Measurements from ENCODE around the gene ADSS1. TPM values are rescaled to one million over a fixed set of nuclear protein-coding genes. Genes with fewer than 3 reads are reported as not detected.

ADSS1 gene
- total RNA-seq, 1 donor from 2014 or later, result 10.3 TPM

DNA sequence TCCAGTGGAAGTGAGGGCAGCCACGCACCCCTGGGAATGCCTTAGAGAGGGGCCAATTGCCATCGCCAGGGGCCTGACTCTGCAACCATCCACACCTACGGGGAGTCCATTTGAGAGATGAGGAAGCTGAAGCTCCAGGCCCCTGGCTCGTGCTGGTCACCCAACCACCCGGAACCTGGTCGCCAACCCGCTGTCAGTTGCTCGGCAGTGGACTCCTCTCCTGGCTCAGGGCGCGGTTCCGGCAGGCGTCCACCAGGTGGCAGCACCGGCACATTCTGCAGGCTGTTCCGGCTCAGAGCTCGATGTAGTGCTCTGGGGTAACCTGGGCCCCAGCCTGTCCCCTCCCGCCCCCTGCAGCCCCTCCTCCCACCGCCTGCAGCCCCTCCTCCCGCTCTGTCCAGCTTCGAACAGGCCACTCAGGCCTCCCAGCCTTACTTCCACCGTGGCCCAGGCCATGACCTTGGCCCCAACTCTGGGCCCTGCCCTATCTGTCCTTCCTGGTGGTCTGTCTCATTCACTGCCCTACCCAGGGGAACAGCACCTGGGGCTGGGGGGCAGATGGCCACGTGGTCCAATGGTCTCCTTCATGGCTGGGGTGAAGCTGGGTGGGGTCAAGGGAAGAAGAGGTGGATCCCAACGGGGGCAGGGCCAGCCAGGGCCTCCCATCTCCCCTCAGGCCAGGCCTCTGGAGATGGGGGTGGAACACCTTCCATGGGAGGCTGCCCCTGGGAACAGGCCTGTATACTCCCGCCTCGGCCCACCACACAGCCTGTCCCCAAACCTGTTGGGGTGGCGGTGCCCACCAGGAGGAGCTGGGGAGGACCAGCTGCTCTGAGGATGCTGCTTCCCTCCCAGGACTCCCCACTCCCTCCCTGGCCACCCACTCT lies 44.7 kb downstream of the ADSS1 start:
- Histone ChIP-seq H3K4me1 (peaks cover 11% of the 10 kb centered on the region), H3K9me3 (no peaks in the 10 kb centered on the region), H3K27ac (peak overlapping the region; percentile 14), H3K27me3 (no peaks in the 10 kb centered on the region), H3K36me3 (peaks cover 0 to 18% of the 10 kb centered on the region in 2 donors), H3K4me3 (no peak overlapping the region)
- intact Hi-C loops (cut with DNase I), result loop anchor here (1.0 kb wide), 1 partner anchor 57 kb away; no protein-coding TSS in a partner anchor
- TF ChIP-seq POLR2AphosphoS5 (IDR thresholded peaks at IDR 0.05; ENCODE audit: insufficient read depth in 1 of 2, low read depth in 1 of 2) (peak in 1 of 2 donors; percentile 27), POLR2A (IDR thresholded peaks at IDR 0.05) (no peak)
- TF ChIP-seq, protein P1, sequence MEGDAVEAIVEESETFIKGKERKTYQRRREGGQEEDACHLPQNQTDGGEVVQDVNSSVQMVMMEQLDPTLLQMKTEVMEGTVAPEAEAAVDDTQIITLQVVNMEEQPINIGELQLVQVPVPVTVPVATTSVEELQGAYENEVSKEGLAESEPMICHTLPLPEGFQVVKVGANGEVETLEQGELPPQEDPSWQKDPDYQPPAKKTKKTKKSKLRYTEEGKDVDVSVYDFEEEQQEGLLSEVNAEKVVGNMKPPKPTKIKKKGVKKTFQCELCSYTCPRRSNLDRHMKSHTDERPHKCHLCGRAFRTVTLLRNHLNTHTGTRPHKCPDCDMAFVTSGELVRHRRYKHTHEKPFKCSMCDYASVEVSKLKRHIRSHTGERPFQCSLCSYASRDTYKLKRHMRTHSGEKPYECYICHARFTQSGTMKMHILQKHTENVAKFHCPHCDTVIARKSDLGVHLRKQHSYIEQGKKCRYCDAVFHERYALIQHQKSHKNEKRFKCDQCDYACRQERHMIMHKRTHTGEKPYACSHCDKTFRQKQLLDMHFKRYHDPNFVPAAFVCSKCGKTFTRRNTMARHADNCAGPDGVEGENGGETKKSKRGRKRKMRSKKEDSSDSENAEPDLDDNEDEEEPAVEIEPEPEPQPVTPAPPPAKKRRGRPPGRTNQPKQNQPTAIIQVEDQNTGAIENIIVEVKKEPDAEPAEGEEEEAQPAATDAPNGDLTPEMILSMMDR (IDR thresholded peaks at IDR 0.05), result peak; percentile 57 to 95 (median 83)
- no peak for DNase-seq (ENCODE audit: extremely low spot score in 2 of 2)

DNA sequence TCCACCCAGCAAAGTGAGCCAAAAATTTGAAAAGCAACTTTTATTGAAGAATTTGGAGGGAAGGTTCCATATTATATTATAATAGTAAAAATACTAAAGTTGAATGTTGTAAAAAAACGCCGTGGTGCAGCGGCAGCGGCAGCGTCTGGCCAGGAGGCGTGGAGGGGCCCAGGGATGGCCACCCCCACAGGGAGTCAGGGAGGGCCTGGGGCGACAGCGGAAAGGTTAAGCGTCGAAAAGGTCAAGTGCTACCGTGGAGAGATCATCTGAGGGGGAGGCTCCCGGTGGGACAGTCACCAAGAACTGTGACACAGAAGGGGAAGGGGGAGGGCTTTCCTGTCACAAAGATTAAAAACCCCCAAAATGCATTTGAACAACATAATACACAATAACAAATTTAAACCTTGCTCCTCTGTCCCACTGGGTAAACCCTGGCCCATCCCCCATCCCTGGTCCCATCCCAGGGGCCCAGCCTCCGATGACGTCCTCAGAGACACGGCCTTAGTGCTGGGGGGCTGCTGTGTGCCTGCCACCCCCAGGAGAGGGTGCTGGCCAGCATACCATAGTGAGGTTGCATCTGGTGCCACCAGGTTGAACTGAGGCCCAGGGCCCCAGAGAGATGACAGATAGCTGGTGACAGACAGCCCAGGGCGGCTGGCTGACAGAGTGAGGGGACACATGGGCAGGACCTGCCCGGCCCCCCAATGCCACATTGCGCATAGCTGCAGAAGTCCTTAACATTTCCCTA lies 45.5 kb downstream of the ADSS1 start:
- no peak overlapping the region for H3K4me3 ChIP-seq
- no peaks in the 10 kb centered on the region for H3K27me3 ChIP-seq
- peaks cover 13% of the 10 kb centered on the region for H3K4me1 ChIP-seq
- peaks cover 0 to 18% of the 10 kb centered on the region in 2 donors for H3K36me3 ChIP-seq
- peak overlapping the region; percentile 14 for H3K27ac ChIP-seq
- no peak for DNase-seq (ENCODE audit: extremely low spot score in 2 of 2)
- no peaks in the 10 kb centered on the region for H3K9me3 ChIP-seq
- TF ChIP-seq, protein P1 (IDR thresholded peaks at IDR 0.05), result no peak
- TF ChIP-seq POLR2AphosphoS5 (IDR thresholded peaks at IDR 0.05; ENCODE audit: insufficient read depth in 1 of 2, low read depth in 1 of 2) (peak in 1 of 2 donors; percentile 5), POLR2A (IDR thresholded peaks at IDR 0.05) (no peak)
- intact Hi-C loops (cut with DNase I), result no loop called here

DNA sequence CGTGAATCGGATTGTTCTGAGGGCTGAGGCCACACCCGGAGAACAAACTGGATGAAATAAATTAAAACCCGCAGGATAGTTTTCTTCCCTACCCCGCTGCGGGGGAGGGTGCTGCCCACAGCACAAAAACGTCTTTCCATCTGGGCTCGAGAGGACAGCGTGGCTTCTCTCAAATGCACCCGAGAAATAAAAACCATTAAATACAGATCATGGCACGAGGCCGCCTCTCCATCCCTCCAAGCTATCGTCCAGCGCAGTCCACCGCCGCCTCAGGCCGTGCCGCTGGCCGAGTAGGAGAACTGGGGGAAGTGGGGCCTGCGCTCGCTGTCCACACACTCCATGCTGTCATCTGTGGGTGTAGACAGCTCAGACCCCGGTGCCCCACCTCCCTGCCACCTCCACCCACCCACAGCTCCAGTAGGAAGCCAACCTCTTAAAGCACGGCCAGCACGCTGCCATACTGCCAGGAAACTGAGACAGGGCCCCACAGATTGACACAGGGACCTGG lies 46.1 kb downstream of the ADSS1 start:
- no peak for DNase-seq (ENCODE audit: extremely low spot score in 2 of 2)
- no peak overlapping the region for H3K27ac ChIP-seq
- intact Hi-C loops (cut with DNase I), result no loop called here
- H3K4me1 ChIP-seq, result peaks cover 20% of the 10 kb centered on the region
- TF ChIP-seq, protein P1 (IDR thresholded peaks at IDR 0.05), result no peak
- no peak for TF ChIP-seq POLR2AphosphoS5 (IDR thresholded peaks at IDR 0.05; ENCODE audit: insufficient read depth in 1 of 2, low read depth in 1 of 2)
- TF ChIP-seq POLR2A (IDR thresholded peaks at IDR 0.05), result no peak
- no peaks in the 10 kb centered on the region for H3K9me3 ChIP-seq
- peaks cover 0 to 18% of the 10 kb centered on the region in 2 donors for H3K36me3 ChIP-seq
- H3K27me3 ChIP-seq, result no peaks in the 10 kb centered on the region
- H3K4me3 ChIP-seq, result no peak overlapping the region

DNA sequence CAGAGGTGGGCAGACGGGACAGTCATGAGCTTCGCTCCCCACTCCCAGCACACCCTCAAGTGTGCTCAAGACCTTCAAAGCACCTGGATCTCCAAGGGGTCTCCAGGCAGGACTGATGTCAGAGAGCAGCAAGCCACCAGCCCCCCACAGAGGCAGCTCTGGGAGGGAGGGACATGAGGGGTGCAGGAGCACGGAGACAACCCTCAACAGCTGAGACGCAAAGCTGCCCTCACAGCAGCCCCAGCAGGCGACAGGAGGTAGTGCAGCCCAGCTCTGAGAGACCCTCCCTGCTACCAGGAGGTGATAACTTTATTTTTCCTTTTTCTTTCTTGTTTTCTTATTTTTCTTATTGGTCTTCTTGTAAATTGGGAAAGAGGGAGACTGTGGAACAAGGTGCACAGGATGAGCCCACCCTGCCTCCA lies 46.8 kb downstream of the ADSS1 start:
- H3K36me3 ChIP-seq, result peaks cover 0 to 18% of the 10 kb centered on the region in 2 donors
- no peak overlapping the region for H3K4me3 ChIP-seq
- H3K27ac ChIP-seq, result no peak overlapping the region
- no peaks in the 10 kb centered on the region for H3K27me3 ChIP-seq
- H3K4me1 ChIP-seq, result peaks cover 23% of the 10 kb centered on the region
- H3K9me3 ChIP-seq, result no peaks in the 10 kb centered on the region
- no peak for TF ChIP-seq POLR2AphosphoS5 (IDR thresholded peaks at IDR 0.05; ENCODE audit: insufficient read depth in 1 of 2, low read depth in 1 of 2)
- no peak for DNase-seq (ENCODE audit: extremely low spot score in 2 of 2)
- intact Hi-C loops (cut with DNase I), result no loop called here

DNA sequence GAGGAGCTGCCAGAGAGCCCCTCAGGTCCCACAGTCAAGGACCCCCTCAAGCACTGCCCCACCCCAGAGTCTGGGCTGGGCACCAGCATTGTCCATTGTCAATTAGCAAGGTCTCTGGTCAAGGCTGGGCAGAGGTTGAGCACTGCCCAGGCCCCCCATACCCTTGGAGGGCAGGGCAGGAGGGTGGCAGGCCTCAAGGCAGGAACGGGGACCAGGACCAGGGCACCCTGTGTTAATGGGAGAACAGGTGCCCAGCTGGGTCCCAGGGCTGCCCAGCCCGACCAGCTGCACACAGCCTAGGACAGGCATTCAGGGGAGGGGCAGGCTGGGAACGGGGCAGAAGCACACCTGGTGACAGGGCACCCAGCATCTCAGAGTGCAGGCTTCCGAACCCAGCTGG lies 47.3 kb downstream of the ADSS1 start:
- H3K4me3 ChIP-seq, result no peak overlapping the region
- intact Hi-C loops (cut with DNase I), result no loop called here
- DNase-seq (ENCODE audit: extremely low spot score in 2 of 2), result no peak
- H3K27ac ChIP-seq, result no peak overlapping the region
- TF ChIP-seq POLR2AphosphoS5 (IDR thresholded peaks at IDR 0.05; ENCODE audit: insufficient read depth in 1 of 2, low read depth in 1 of 2) (no peak), POLR2A (IDR thresholded peaks at IDR 0.05) (no peak)
- TF ChIP-seq, protein P1 (IDR thresholded peaks at IDR 0.05), result no peak
- peaks cover 23% of the 10 kb centered on the region for H3K4me1 ChIP-seq
- no peaks in the 10 kb centered on the region for H3K9me3 ChIP-seq
- H3K27me3 ChIP-seq, result no peaks in the 10 kb centered on the region
- H3K36me3 ChIP-seq, result peaks cover 0 to 18% of the 10 kb centered on the region in 2 donors

All from vagina (tissue), 2 donors.